ENCODE data around the gene HGD.

DNA sequence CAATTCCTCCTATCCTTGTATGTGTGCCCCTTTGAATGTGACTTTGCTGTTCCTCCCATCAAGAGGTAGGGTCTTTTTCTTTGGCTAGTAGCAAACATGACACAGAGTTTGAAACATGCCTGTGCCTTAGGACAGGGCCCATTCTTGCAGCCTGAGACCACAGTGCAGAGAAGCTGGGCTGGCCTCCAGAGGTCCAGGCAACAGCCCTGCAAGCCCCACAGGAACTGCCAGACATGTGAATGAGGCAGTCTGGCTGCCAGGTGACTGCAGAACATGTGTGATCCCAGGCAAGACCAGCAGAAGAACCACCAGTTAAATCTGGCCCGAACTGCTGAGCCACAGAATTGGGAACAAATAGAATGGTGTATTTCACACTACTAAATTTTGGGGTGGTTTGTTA is 1.2 kb upstream of the HGD start:
- TF ChIP-seq, protein P1, sequence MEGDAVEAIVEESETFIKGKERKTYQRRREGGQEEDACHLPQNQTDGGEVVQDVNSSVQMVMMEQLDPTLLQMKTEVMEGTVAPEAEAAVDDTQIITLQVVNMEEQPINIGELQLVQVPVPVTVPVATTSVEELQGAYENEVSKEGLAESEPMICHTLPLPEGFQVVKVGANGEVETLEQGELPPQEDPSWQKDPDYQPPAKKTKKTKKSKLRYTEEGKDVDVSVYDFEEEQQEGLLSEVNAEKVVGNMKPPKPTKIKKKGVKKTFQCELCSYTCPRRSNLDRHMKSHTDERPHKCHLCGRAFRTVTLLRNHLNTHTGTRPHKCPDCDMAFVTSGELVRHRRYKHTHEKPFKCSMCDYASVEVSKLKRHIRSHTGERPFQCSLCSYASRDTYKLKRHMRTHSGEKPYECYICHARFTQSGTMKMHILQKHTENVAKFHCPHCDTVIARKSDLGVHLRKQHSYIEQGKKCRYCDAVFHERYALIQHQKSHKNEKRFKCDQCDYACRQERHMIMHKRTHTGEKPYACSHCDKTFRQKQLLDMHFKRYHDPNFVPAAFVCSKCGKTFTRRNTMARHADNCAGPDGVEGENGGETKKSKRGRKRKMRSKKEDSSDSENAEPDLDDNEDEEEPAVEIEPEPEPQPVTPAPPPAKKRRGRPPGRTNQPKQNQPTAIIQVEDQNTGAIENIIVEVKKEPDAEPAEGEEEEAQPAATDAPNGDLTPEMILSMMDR (IDR thresholded peaks at IDR 0.05), result no peak
- no peak for TF ChIP-seq POLR2A (IDR thresholded peaks at IDR 0.05)
- TF ChIP-seq POLR2AphosphoS5 (IDR thresholded peaks at IDR 0.05), result no peak
